Frontal cortex (tissue), 4 donors: ENCODE measurements around the gene FOXD4L1. TPM values are rescaled to one million over a fixed set of nuclear protein-coding genes. Genes with fewer than 3 reads are reported as not detected.
"Not testable (repeated sequence)": the region's sequence is repeated elsewhere in the genome, so short reads cannot be mapped to it uniquely, and the experiment has no call there.

Source experiments
- DNase-seq, 2 donors: peaks; one replicate each; pipeline ENCODE4 v3.0.0; 2012; ENCODE audit warnings: low spot score in 2 of 2
- FAIRE-seq: peaks from 2 replicates; lab custom pipeline; 2012; peaks lifted over from hg19 to GRCh38; lab: Jason Lieb, UNC
- total RNA-seq: library from RNA; depleted of rRNA; stranded (reverse); fragments of >200 nt; gene quantifications from one replicate; pipeline ENCODE4 v1.2.3, GENCODE V29; 2014
- donor health status: control.
- donor health status: control.
- donor health status: control.

The FOXD4L1 gene
- 0.41 TPM for total RNA-seq

- not testable (repeated sequence) for FAIRE-seq, DNase-seq
Observed at GRCh38 chr2:113498365-113498764, at the start of gene FOXD4L1. TSS of gene FOXD4L1 (plus strand) at chr2:113498665. CDS start at chr2:113499257, 592 bp downstream.

- not testable (repeated sequence) for FAIRE-seq, DNase-seq
Observed at GRCh38 chr2:113465770-113466169, 32.7 kb upstream of the FOXD4L1 start.

- not testable (repeated sequence) for FAIRE-seq, DNase-seq
Observed at GRCh38 chr2:113476688-113477368, 21.6 kb upstream of the FOXD4L1 start.

GRCh38 chr2:113496527-113496926 is 1.9 kb upstream of the FOXD4L1 start:
- not testable (repeated sequence) for DNase-seq, FAIRE-seq

GRCh38 chr2:113499019-113499885 is 787 bp downstream of the FOXD4L1 start:
- FAIRE-seq, DNase-seq: not testable (repeated sequence)

GRCh38 chr2:113499886-113500722 is 1.6 kb downstream of the FOXD4L1 start:
- DNase-seq, FAIRE-seq: not testable (repeated sequence)

GRCh38 chr2:113500723-113501038 is 2.2 kb downstream of the FOXD4L1 start:
- not testable (repeated sequence) for FAIRE-seq
- DNase-seq, result peak in 1 of 2 donors; percentile 3

- not testable (repeated sequence) for FAIRE-seq
- peak in 1 of 2 donors; percentile 4 for DNase-seq
Observed at GRCh38 chr2:113502216-113503093, 4.0 kb downstream of the FOXD4L1 start.

GRCh38 chr2:113503094-113504042 is 4.9 kb downstream of the FOXD4L1 start:
- peak; percentile 12 to 26 for DNase-seq
- not testable (repeated sequence) for FAIRE-seq

- FAIRE-seq, DNase-seq: not testable (repeated sequence)
Observed at GRCh38 chr2:113504081-113504480, 5.6 kb downstream of the FOXD4L1 start.

- DNase-seq, FAIRE-seq: not testable (repeated sequence)
Observed at GRCh38 chr2:113507394-113508140, 9.1 kb downstream of the FOXD4L1 start.

GRCh38 chr2:113508187-113508586 is 9.7 kb downstream of the FOXD4L1 start:
- DNase-seq, FAIRE-seq: not testable (repeated sequence)

- not testable (repeated sequence) for FAIRE-seq, DNase-seq
Observed at GRCh38 chr2:113510913-113511312, 12.4 kb downstream of the FOXD4L1 start.

- FAIRE-seq, DNase-seq: not testable (repeated sequence)
Observed at GRCh38 chr2:113511859-113512258, 13.4 kb downstream of the FOXD4L1 start.

- DNase-seq, FAIRE-seq: not testable (repeated sequence)
Observed at GRCh38 chr2:113515457-113515856, 17.0 kb downstream of the FOXD4L1 start.

- not testable (repeated sequence) for FAIRE-seq, DNase-seq
Observed at GRCh38 chr2:113515995-113516394, 17.5 kb downstream of the FOXD4L1 start.

- FAIRE-seq, DNase-seq: not testable (repeated sequence)
Observed at GRCh38 chr2:113517025-113517424, 18.6 kb downstream of the FOXD4L1 start.
